Measurements from ENCODE around the gene C20orf173.
"Not testable (repeated sequence)": the region's sequence is repeated elsewhere in the genome, so short reads cannot be mapped to it uniquely, and the experiment has no call there.

Gene C20orf173

GRCh38 chr20:35541118-35541782 is 11.8 kb upstream of the C20orf173 start:
- H3K4me3 ChIP-seq (replicated peaks; ENCODE audit: low read depth, low read length): peak overlapping the region; percentile 78
- TF ChIP-seq CTCF (IDR thresholded peaks at IDR 0.05; ENCODE audit: low read depth, low read length, missing control alignments): no peak
- no peak for DNase-seq (ENCODE audit: extremely low read depth, low read depth)

GRCh38 chr20:35539756-35540212 is 10.3 kb upstream of the C20orf173 start:
- H3K4me3 ChIP-seq (replicated peaks; ENCODE audit: low read depth, low read length): no peak overlapping the region
- DNase-seq (ENCODE audit: extremely low read depth, low read depth): no peak
- TF ChIP-seq CTCF (IDR thresholded peaks at IDR 0.05; ENCODE audit: low read depth, low read length, missing control alignments): no peak

GRCh38 chr20:35527122-35527769 is 2.2 kb downstream of the C20orf173 start:
- H3K4me3 ChIP-seq (replicated peaks; ENCODE audit: low read depth, low read length): no peak overlapping the region
- DNase-seq (ENCODE audit: extremely low read depth, low read depth): no peak
- TF ChIP-seq CTCF (IDR thresholded peaks at IDR 0.05; ENCODE audit: low read depth, low read length, missing control alignments): no peak

- no peak for DNase-seq (ENCODE audit: extremely low read depth, low read depth)
- no peak overlapping the region for H3K4me3 ChIP-seq (replicated peaks; ENCODE audit: low read depth, low read length)
- TF ChIP-seq CTCF (IDR thresholded peaks at IDR 0.05; ENCODE audit: low read depth, low read length, missing control alignments): no peak
Observed at GRCh38 chr20:35525639-35526038, 3.8 kb downstream of the C20orf173 start.

GRCh38 chr20:35523298-35523888 is 6.1 kb downstream of the C20orf173 start:
- TF ChIP-seq CTCF (IDR thresholded peaks at IDR 0.05; ENCODE audit: low read depth, low read length, missing control alignments): peak; percentile 67
- no peak overlapping the region for H3K4me3 ChIP-seq (replicated peaks; ENCODE audit: low read depth, low read length)
- no peak for DNase-seq (ENCODE audit: extremely low read depth, low read depth)

GRCh38 chr20:35518955-35519354 is 10.5 kb downstream of the C20orf173 start:
- no peak for TF ChIP-seq CTCF (IDR thresholded peaks at IDR 0.05; ENCODE audit: low read depth, low read length, missing control alignments)
- no peak overlapping the region for H3K4me3 ChIP-seq (replicated peaks; ENCODE audit: low read depth, low read length)
- DNase-seq (ENCODE audit: extremely low read depth, low read depth): no peak

GRCh38 chr20:35517767-35518166 is 11.7 kb downstream of the C20orf173 start:
- not testable (repeated sequence) for H3K4me3 ChIP-seq (replicated peaks; ENCODE audit: low read depth, low read length); DNase-seq (ENCODE audit: extremely low read depth, low read depth)
